ENCODE data around the gene OR5AK2. TPM values are rescaled to one million over a fixed set of nuclear protein-coding genes. Genes with fewer than 3 reads are reported as not detected.

OR5AK2 gene
- total and polyA plus RNA-seq, 12 donors, result not detected

GRCh38 chr11:56961609-56962008 lies 27.1 kb upstream of the OR5AK2 start:
- Histone ChIP-seq H3K4me3 (no peak overlapping the region), H3K27me3 (no peaks in the 10 kb centered on the region), H3K36me3 (replicated peaks in 1 of 2) (no peaks in the 10 kb centered on the region), H3K4me1 (replicated peaks in 1 of 2) (no peaks in the 10 kb centered on the region), H3K27ac (no peak overlapping the region), H3K9me3 (replicated peaks in 1 of 3) (no peaks in the 10 kb centered on the region)
- intact Hi-C loops (cut with DNase I), result no loop called here
- no peak for DNase-seq
- TF ChIP-seq POLR2A (IDR thresholded peaks at IDR 0.05) (no peak), CTCF (IDR thresholded peaks at IDR 0.05) (no peak)

- WGBS, 4 donors, result 48 to 67% (median 52%) methylated on average over 1 of the region's 1 CpG
- no peaks in the 10 kb centered on the region for H3K9me3 ChIP-seq (replicated peaks in 1 of 3)
- H3K36me3 ChIP-seq (replicated peaks in 1 of 2), result no peaks in the 10 kb centered on the region
- intact Hi-C loops (cut with DNase I), result no loop called here
- DNase-seq, result no peak
- H3K4me3 ChIP-seq, result no peak overlapping the region
- no peaks in the 10 kb centered on the region for H3K27me3 ChIP-seq
- H3K4me1 ChIP-seq (replicated peaks in 1 of 2), result no peaks in the 10 kb centered on the region
- TF ChIP-seq CTCF (IDR thresholded peaks at IDR 0.05) (no peak), POLR2A (IDR thresholded peaks at IDR 0.05) (no peak)
- no peak overlapping the region for H3K27ac ChIP-seq
These were observed 21.0 kb upstream of the OR5AK2 start for GRCh38 chr11:56967726-56968125.

- Histone ChIP-seq H3K27ac (no peak overlapping the region), H3K4me3 (no peak overlapping the region), H3K9me3 (replicated peaks in 1 of 3) (no peaks in the 10 kb centered on the region), H3K36me3 (replicated peaks in 1 of 2) (no peaks in the 10 kb centered on the region), H3K27me3 (no peaks in the 10 kb centered on the region), H3K4me1 (replicated peaks in 1 of 2) (no peaks in the 10 kb centered on the region)
- TF ChIP-seq CTCF (IDR thresholded peaks at IDR 0.05), result no peak
- TF ChIP-seq POLR2A (IDR thresholded peaks at IDR 0.05), result no peak
- intact Hi-C loops (cut with DNase I), result no loop called here
- DNase-seq, result no peak
- WGBS, 4 donors, result 42 to 75% (median 69%) methylated on average over 4 of the region's 4 CpGs
These were observed 20.2 kb upstream of the OR5AK2 start for GRCh38 chr11:56968524-56968923.

- Histone ChIP-seq H3K9me3 (replicated peaks in 1 of 3) (no peaks in the 10 kb centered on the region), H3K4me1 (replicated peaks in 1 of 2) (no peaks in the 10 kb centered on the region), H3K27me3 (no peaks in the 10 kb centered on the region), H3K36me3 (replicated peaks in 1 of 2) (no peaks in the 10 kb centered on the region), H3K4me3 (no peak overlapping the region), H3K27ac (no peak overlapping the region)
- intact Hi-C loops (cut with DNase I), result no loop called here
- 68 to 85% (median 75%) methylated on average over 2 of the region's 2 CpGs for WGBS, 4 donors
- no peak for TF ChIP-seq CTCF (IDR thresholded peaks at IDR 0.05)
- TF ChIP-seq POLR2A (IDR thresholded peaks at IDR 0.05), result no peak
- DNase-seq, result no peak
These were observed 11.4 kb upstream of the OR5AK2 start for GRCh38 chr11:56977314-56977713.
